SJCRH30 (cell line): ENCODE results near the gene MRTFB. TPM values are rescaled to one million over a fixed set of nuclear protein-coding genes. Genes with fewer than 3 reads are reported as not detected.
"Not testable (repeated sequence)": the region's sequence is repeated elsewhere in the genome, so short reads cannot be mapped to it uniquely, and the experiment has no call there.

ENCODE experiments used
- DNase-seq, 2 experiments: peaks; one replicate each; pipeline ENCODE4 v3.0.0-alpha.2; 2015 to 2020
- H3K27ac ChIP-seq: fragments of 250-450 bp; sonication (Bioruptor Pico); 2 replicates; pipeline ENCODE4 v1.5.1; 2020; ENCODE audit warnings: mild to moderate bottlenecking, moderate library complexity
- H3K27me3 ChIP-seq: fragments of 250-450 bp; sonication (Bioruptor Pico); 2 replicates; pipeline ENCODE4 v1.5.1; 2020; ENCODE audit warnings: mild to moderate bottlenecking, moderate library complexity
- H3K36me3 ChIP-seq: fragments of 250-450 bp; sonication (Bioruptor Pico); 2 replicates; pipeline ENCODE4 v1.5.1; 2020; ENCODE audit warnings: mild to moderate bottlenecking, moderate library complexity
- H3K4me1 ChIP-seq: fragments of 250-450 bp; sonication (Bioruptor Pico); 2 replicates; pipeline ENCODE4 v1.5.1; 2020; ENCODE audit warnings: mild to moderate bottlenecking, moderate library complexity
- H3K4me3 ChIP-seq: fragments of 250-450 bp; sonication (Bioruptor Pico); 2 replicates; pipeline ENCODE4 v1.5.1; 2020; ENCODE audit warnings: mild to moderate bottlenecking, moderate library complexity
- H3K9me3 ChIP-seq: fragments of 250-450 bp; sonication (Bioruptor Pico); replicated peaks from 2 replicates; pipeline ENCODE4 v1.5.1; 2020; ENCODE audit warnings: mild to moderate bottlenecking, moderate library complexity
- total RNA-seq: library from RNA; depleted of rRNA; stranded (reverse); fragments of >200 nt; shearing (Covaris generic); gene quantifications from 2 replicates; pipeline ENCODE4 v1.2.3, GENCODE V29; 2014; rRNA removed

The MRTFB gene, protein sequence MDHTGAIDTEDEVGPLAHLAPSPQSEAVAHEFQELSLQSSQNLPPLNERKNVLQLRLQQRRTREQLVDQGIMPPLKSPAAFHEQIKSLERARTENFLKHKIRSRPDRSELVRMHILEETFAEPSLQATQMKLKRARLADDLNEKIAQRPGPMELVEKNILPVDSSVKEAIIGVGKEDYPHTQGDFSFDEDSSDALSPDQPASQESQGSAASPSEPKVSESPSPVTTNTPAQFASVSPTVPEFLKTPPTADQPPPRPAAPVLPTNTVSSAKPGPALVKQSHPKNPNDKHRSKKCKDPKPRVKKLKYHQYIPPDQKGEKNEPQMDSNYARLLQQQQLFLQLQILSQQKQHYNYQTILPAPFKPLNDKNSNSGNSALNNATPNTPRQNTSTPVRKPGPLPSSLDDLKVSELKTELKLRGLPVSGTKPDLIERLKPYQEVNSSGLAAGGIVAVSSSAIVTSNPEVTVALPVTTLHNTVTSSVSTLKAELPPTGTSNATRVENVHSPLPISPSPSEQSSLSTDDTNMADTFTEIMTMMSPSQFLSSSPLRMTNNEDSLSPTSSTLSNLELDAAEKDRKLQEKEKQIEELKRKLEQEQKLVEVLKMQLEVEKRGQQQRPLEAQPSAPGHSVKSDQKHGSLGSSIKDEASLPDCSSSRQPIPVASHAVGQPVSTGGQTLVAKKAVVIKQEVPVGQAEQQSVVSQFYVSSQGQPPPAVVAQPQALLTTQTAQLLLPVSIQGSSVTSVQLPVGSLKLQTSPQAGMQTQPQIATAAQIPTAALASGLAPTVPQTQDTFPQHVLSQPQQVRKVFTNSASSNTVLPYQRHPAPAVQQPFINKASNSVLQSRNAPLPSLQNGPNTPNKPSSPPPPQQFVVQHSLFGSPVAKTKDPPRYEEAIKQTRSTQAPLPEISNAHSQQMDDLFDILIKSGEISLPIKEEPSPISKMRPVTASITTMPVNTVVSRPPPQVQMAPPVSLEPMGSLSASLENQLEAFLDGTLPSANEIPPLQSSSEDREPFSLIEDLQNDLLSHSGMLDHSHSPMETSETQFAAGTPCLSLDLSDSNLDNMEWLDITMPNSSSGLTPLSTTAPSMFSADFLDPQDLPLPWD
- total RNA-seq, result 10.3 and 16.1 TPM in 2 replicates

DNA sequence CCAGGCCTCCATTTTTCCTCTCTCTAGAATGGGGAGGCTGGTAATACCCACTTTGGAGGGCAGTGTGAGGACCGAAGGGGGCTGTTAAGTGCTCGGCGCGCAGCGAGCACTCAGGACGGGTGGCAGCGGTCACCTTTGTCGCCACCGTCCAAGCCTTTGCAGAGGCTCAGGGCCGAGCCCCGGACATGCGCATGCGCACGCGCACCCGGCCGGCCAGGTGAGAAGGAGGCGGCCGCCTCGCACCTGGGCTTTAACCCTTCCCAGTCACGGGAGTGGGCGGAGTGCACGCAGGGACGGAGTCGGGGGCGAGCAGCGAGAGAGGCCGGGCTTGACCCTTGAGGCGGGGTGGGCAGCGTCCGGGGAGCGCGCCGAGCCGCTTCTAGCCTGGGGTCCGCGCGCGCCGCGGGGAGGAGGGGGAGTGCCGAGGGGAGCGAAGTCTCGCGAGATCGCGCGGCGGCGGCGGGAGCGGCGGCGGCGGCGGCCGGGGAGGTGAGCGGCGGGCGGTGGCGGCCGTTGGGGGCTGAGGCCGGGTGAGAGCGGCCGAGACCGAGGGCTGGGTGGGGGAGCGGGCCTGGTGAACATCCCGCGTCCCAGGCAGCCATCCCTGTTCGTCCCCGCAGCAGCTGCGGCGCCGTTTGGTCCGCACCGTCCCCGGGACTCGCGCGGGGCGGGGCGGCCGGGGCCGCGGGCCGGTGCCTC lies at the start of gene MRTFB:
TSS of gene MRTFB (plus strand) at position 443 of the 699 bp plus-strand sequence. CDS start 69,288 bp downstream, outside the sequence.
- DNase-seq, result peak; percentile 80
- Histone ChIP-seq H3K4me3 (peak within 1 kb of the TSS; percentile 96), H3K27me3 (no peaks in the 10 kb centered on the region), H3K9me3 (no peaks in the 10 kb centered on the region), H3K4me1 (no peaks in the 10 kb centered on the region), H3K27ac (peak within 1 kb of the TSS; percentile 46), H3K36me3 (no peaks in the 10 kb centered on the region)

- H3K9me3 ChIP-seq, H3K27me3 ChIP-seq, H3K36me3 ChIP-seq, H3K4me3 ChIP-seq, DNase-seq, H3K27ac ChIP-seq, H3K4me1 ChIP-seq: not testable (repeated sequence)
Observed at GRCh38 chr16:14023526-14023925, 47.6 kb upstream of the MRTFB start.

GRCh38 chr16:14024283-14024682 lies 46.8 kb upstream of the MRTFB start:
- no peaks in the 10 kb centered on the region for H3K36me3 ChIP-seq
- H3K4me3 ChIP-seq, result no peak overlapping the region
- no peak for DNase-seq
- no peaks in the 10 kb centered on the region for H3K27me3 ChIP-seq
- H3K9me3 ChIP-seq, result no peaks in the 10 kb centered on the region
- no peak overlapping the region for H3K27ac ChIP-seq
- H3K4me1 ChIP-seq, result no peaks in the 10 kb centered on the region

DNA sequence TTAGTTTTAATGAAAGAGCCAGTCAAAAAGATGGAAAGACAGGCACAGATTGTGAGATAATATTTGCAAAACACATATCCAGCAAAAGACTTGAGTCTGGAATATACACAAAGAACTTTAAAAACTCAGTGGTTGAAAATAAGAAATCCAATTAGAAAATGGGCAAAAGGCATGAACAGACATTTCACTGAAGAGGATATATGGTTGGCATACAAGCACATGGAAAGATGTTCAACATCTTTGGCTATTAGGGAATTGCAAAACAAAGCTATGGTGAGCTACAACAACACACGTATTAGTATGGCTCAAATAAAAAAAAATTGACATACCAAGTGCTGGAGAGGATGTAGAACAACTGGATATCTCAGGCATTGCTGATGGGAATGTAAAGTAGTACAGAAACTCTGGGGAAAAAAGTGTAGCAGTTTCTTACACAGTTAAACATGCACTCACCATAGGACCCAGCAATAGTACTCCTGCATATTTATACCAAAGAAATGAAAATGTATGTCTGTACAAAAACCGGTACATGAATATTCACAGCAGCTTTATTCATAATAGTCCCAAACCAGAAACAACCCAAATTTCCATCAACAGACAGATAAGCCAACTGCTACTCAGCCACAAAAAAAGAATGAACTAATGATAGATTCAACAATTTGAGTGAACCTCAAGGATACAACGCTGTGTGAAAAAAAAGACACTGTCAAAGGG lies 44.4 kb upstream of the MRTFB start:
- Histone ChIP-seq H3K27me3 (no peaks in the 10 kb centered on the region), H3K4me1 (no peaks in the 10 kb centered on the region), H3K27ac (no peak overlapping the region), H3K36me3 (no peaks in the 10 kb centered on the region), H3K4me3 (no peak overlapping the region), H3K9me3 (no peaks in the 10 kb centered on the region)
- no peak for DNase-seq

GRCh38 chr16:14028202-14028601 lies 42.9 kb upstream of the MRTFB start:
- DNase-seq, result peak in 1 of 2 experiments; percentile 41
- no peaks in the 10 kb centered on the region for H3K9me3 ChIP-seq
- no peaks in the 10 kb centered on the region for H3K36me3 ChIP-seq
- H3K4me3 ChIP-seq, result no peak overlapping the region
- no peaks in the 10 kb centered on the region for H3K4me1 ChIP-seq
- no peak overlapping the region for H3K27ac ChIP-seq
- H3K27me3 ChIP-seq, result no peaks in the 10 kb centered on the region

- Histone ChIP-seq H3K9me3 (no peaks in the 10 kb centered on the region), H3K4me3 (no peak overlapping the region), H3K4me1 (no peaks in the 10 kb centered on the region), H3K36me3 (no peaks in the 10 kb centered on the region), H3K27me3 (no peaks in the 10 kb centered on the region), H3K27ac (no peak overlapping the region)
- DNase-seq, result no peak
Observed at GRCh38 chr16:14029658-14030057, 41.5 kb upstream of the MRTFB start.

GRCh38 chr16:14035092-14035491 lies 36.0 kb upstream of the MRTFB start:
- no peaks in the 10 kb centered on the region for H3K36me3 ChIP-seq
- H3K27ac ChIP-seq, result no peak overlapping the region
- H3K9me3 ChIP-seq, result no peaks in the 10 kb centered on the region
- H3K4me1 ChIP-seq, result no peaks in the 10 kb centered on the region
- H3K4me3 ChIP-seq, result no peak overlapping the region
- no peaks in the 10 kb centered on the region for H3K27me3 ChIP-seq
- DNase-seq, result no peak

GRCh38 chr16:14036889-14037288 lies 34.2 kb upstream of the MRTFB start:
- no peak for DNase-seq
- H3K4me3 ChIP-seq, result no peak overlapping the region
- no peak overlapping the region for H3K27ac ChIP-seq
- no peaks in the 10 kb centered on the region for H3K4me1 ChIP-seq
- H3K27me3 ChIP-seq, result no peaks in the 10 kb centered on the region
- no peaks in the 10 kb centered on the region for H3K36me3 ChIP-seq
- no peaks in the 10 kb centered on the region for H3K9me3 ChIP-seq

GRCh38 chr16:14037960-14038359 lies 33.2 kb upstream of the MRTFB start:
- no peak overlapping the region for H3K4me3 ChIP-seq
- DNase-seq, result no peak
- no peak overlapping the region for H3K27ac ChIP-seq
- no peaks in the 10 kb centered on the region for H3K9me3 ChIP-seq
- no peaks in the 10 kb centered on the region for H3K27me3 ChIP-seq
- H3K36me3 ChIP-seq, result no peaks in the 10 kb centered on the region
- H3K4me1 ChIP-seq, result no peaks in the 10 kb centered on the region

GRCh38 chr16:14041164-14041563 lies 30.0 kb upstream of the MRTFB start:
- H3K4me3 ChIP-seq, result no peak overlapping the region
- H3K27me3 ChIP-seq, result no peaks in the 10 kb centered on the region
- no peaks in the 10 kb centered on the region for H3K4me1 ChIP-seq
- H3K9me3 ChIP-seq, result no peaks in the 10 kb centered on the region
- no peak overlapping the region for H3K27ac ChIP-seq
- H3K36me3 ChIP-seq, result no peaks in the 10 kb centered on the region
- DNase-seq, result no peak

DNA sequence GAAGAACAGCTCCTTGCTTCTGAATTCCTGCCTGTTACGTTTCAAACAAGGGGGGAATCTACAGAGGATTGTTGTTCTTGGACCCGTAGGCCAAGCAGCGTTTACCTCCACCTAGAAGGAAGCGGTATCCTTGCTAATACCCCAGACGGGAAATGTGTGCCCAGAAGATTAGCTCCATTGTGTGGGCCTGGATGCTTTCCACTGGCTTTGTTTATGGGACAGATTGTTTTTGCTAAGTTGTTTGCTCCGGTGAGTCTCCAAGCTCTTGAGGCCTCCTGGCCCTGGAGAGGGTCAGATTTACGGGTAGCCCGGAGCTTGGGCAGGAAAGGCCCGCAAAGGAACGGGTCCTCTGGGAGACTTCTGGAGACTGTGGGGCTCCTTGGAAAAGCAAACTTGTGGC lies 28.4 kb upstream of the MRTFB start:
- H3K36me3 ChIP-seq, result no peaks in the 10 kb centered on the region
- DNase-seq, result no peak
- H3K27me3 ChIP-seq, result no peaks in the 10 kb centered on the region
- no peaks in the 10 kb centered on the region for H3K9me3 ChIP-seq
- no peak overlapping the region for H3K27ac ChIP-seq
- no peak overlapping the region for H3K4me3 ChIP-seq
- no peaks in the 10 kb centered on the region for H3K4me1 ChIP-seq

GRCh38 chr16:14043278-14043677 lies 27.8 kb upstream of the MRTFB start:
- no peaks in the 10 kb centered on the region for H3K27me3 ChIP-seq
- no peaks in the 10 kb centered on the region for H3K36me3 ChIP-seq
- no peak overlapping the region for H3K27ac ChIP-seq
- no peaks in the 10 kb centered on the region for H3K9me3 ChIP-seq
- no peak for DNase-seq
- no peak overlapping the region for H3K4me3 ChIP-seq
- no peaks in the 10 kb centered on the region for H3K4me1 ChIP-seq

DNA sequence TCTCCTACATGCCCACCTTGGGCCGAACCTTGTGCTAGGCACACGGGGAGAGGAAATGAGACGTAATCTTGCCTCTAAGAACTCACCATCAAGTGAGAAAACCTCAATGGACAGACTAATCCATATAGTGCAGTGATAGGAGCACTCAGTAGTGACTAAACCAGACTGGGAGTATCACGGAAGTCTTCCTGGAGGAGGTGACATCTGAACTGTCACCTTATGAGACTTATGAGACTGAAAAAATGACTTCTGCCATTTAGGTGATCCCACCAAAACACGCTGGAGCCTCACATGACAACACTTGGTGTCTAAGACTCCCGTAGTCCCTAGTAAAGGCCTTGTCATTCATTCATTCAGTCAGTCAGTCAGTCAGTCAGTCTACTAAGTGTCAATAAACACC lies 27.3 kb upstream of the MRTFB start:
- Histone ChIP-seq H3K4me3 (no peak overlapping the region), H3K27ac (no peak overlapping the region), H3K4me1 (no peaks in the 10 kb centered on the region), H3K36me3 (no peaks in the 10 kb centered on the region), H3K9me3 (no peaks in the 10 kb centered on the region), H3K27me3 (no peaks in the 10 kb centered on the region)
- DNase-seq, result no peak
